SK-N-DZ (cell line): ENCODE data around the gene TXLNA. TPM values are rescaled to one million over a fixed set of nuclear protein-coding genes. Genes with fewer than 3 reads are reported as not detected.
"Not testable (repeated sequence)": the region's sequence is repeated elsewhere in the genome, so short reads cannot be mapped to it uniquely, and the experiment has no call there.

Experiments used
- DNase-seq: peaks from one replicate; pipeline ENCODE4 v3.0.0-alpha.2; 2015; ENCODE audit warnings: low spot score
- polyA plus RNA-seq, 2 experiments: library from polyadenylated mRNA; depleted of rRNA; stranded (reverse); fragments of >200 nt; gene quantifications; 2 replicates each; pipeline ENCODE4 v1.2.3, GENCODE V29; 2014

The TXLNA gene
- polyA plus RNA-seq (2014; cell fraction: cytosol; rRNA removed) = 56.0 and 56.4 TPM in 2 replicates
- 59.2 and 70.4 TPM in 2 replicates for polyA plus RNA-seq (2014; cell fraction: nucleus; rRNA removed)

- DNase-seq = peak; percentile 91
These were observed at the start of gene TXLNA for GRCh38 chr1:32179443-32180185. TXLNA (plus strand) TSS chr1:32179675; CDS start chr1:32180346, 671 bp downstream.

GRCh38 chr1:32133950-32134280, 45.6 kb upstream of the TXLNA start:
- not testable (repeated sequence) for DNase-seq

- no peak for DNase-seq
These were observed 42.4 kb upstream of the TXLNA start for GRCh38 chr1:32137111-32137510.

GRCh38 chr1:32138965-32139364, 40.5 kb upstream of the TXLNA start:
- no peak for DNase-seq

- DNase-seq = no peak
These were observed 36.8 kb upstream of the TXLNA start for GRCh38 chr1:32142446-32143301.

- DNase-seq = not testable (repeated sequence)
These were observed 36.2 kb upstream of the TXLNA start for GRCh38 chr1:32143302-32143695.

GRCh38 chr1:32144033-32144432, 35.4 kb upstream of the TXLNA start:
- no peak for DNase-seq

- not testable (repeated sequence) for DNase-seq
These were observed 31.7 kb upstream of the TXLNA start for GRCh38 chr1:32147799-32148198.

- no peak for DNase-seq
These were observed 28.6 kb upstream of the TXLNA start for GRCh38 chr1:32150847-32151246.

- no peak for DNase-seq
These were observed 28.1 kb upstream of the TXLNA start for GRCh38 chr1:32151319-32151787.

- no peak for DNase-seq
These were observed 20.3 kb upstream of the TXLNA start for GRCh38 chr1:32159189-32159588.

- DNase-seq = no peak
These were observed 16.1 kb upstream of the TXLNA start for GRCh38 chr1:32163405-32163804.

- DNase-seq = not testable (repeated sequence)
These were observed 13.8 kb upstream of the TXLNA start for GRCh38 chr1:32165633-32166032.

- no peak for DNase-seq
These were observed 8.5 kb upstream of the TXLNA start for GRCh38 chr1:32170991-32171390.

GRCh38 chr1:32172621-32173245, 6.7 kb upstream of the TXLNA start:
- DNase-seq = no peak

- no peak for DNase-seq
These were observed 889 bp upstream of the TXLNA start for GRCh38 chr1:32178380-32179192.

GRCh38 chr1:32179193-32179442, 357 bp upstream of the TXLNA start:
- DNase-seq = no peak

GRCh38 chr1:32180186-32181060, 948 bp downstream of the TXLNA start:
- peak; percentile 22 for DNase-seq

GRCh38 chr1:32181065-32181464, 1.6 kb downstream of the TXLNA start:
- DNase-seq = no peak

GRCh38 chr1:32181563-32181962, 2.1 kb downstream of the TXLNA start:
- DNase-seq = no peak

- no peak for DNase-seq
These were observed 2.6 kb downstream of the TXLNA start for GRCh38 chr1:32182060-32182459.
